GM12801 (cell line): ENCODE results near the gene DCAF6.

Experiments
- CTCF ChIP-seq: IDR thresholded peaks from one replicate; pipeline ENCODE4 v1.5.1; 2011; ENCODE audit warnings: control low read depth; ENCODE audit not compliant: insufficient read length; ENCODE audit errors: extremely low read depth

Gene DCAF6

GRCh38 chr1:168083456-168084325 is 147.2 kb downstream of the DCAF6 start:
- no peak for TF ChIP-seq CTCF

GRCh38 chr1:168084396-168085231 is 148.1 kb downstream of the DCAF6 start:
- TF ChIP-seq CTCF: no peak

GRCh38 chr1:168085401-168085872 is 149.0 kb downstream of the DCAF6 start:
- no peak for TF ChIP-seq CTCF

GRCh38 chr1:168086438-168086837 is 150.0 kb downstream of the DCAF6 start:
- TF ChIP-seq CTCF: no peak

- TF ChIP-seq CTCF: no peak
These were observed 151.2 kb downstream of the DCAF6 start for GRCh38 chr1:168087696-168088095.

- no peak for TF ChIP-seq CTCF
These were observed 152.2 kb downstream of the DCAF6 start for GRCh38 chr1:168088511-168089325.
